ENCODE data around the gene SLC13A4. TPM values are rescaled to one million over a fixed set of nuclear protein-coding genes. Genes with fewer than 3 reads are reported as not detected.

SLC13A4 gene
- total RNA-seq, 1 experiment from 2014 or later: not detected

DNA sequence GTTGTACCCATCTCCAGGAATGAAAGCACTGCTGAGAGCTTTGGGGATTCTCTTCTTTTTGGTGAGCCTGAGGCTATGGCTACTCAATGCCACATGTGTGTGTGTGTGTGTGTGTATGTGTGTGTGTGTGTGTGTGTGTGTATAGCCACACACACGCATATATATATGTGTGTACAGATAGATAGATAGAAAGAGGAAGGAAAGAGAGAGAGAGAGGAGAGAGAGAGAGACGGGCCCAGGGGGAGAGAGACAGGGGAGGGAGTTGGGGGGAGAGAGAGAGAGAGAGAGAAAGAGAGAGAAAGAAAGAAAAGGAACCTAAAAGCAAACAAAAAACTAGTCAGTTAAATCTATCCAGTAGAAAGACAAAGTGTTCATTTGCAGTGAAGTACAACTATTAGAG is 8.3 kb downstream of the SLC13A4 start:
- ATAC-seq (no peak), DNase-seq (ENCODE audit: low read depth, low spot score) (no peak)
- H3K9me3 ChIP-seq (ENCODE audit: control insufficient read depth, insufficient read depth, low read depth, low read length): no peaks in the 10 kb centered on the region
- BruUV-seq (replicated peaks): no TSS peak
- H3K4me3 ChIP-seq (ENCODE audit: low read depth in 2 of 2, low read length in 2 of 2): no peak overlapping the region
- intact Hi-C loops (cut with micrococcal nuclease; ENCODE audit: unreplicated experiment) (no loop called here), in situ Hi-C loops (cut with HindIII; ENCODE audit: low pct_unique_long_range_greater_than_20kb, low sequenced_read_pairs) (no loop called here)
- no peak overlapping the region for H3K27ac ChIP-seq (ENCODE audit: low read length)
- peaks cover 10% of the 10 kb centered on the region; the same call in 1 of the 2 replicates for H3K4me1 ChIP-seq (ENCODE audit: control insufficient read depth, insufficient read depth, low read length)
- no peaks in the 10 kb centered on the region for H3K36me3 ChIP-seq (ENCODE audit: control insufficient read depth, insufficient read depth, low read length)
- H3K27me3 ChIP-seq (ENCODE audit: control insufficient read depth, insufficient read depth, low read length): no peaks in the 10 kb centered on the region
- ChIA-PET POLR2A (interaction anchor here (0.6 kb wide), 1 partner anchor 9 kb away, joined by 3 read pairs; no protein-coding TSS in a partner anchor), CTCF (interaction anchor here (0.6 to 0.8 kb wide), 3 partner anchors 8 to 51 kb away, joined by 4 to 6 read pairs (median 6); no protein-coding TSS in a partner anchor)
- TF ChIP-seq, protein P1, sequence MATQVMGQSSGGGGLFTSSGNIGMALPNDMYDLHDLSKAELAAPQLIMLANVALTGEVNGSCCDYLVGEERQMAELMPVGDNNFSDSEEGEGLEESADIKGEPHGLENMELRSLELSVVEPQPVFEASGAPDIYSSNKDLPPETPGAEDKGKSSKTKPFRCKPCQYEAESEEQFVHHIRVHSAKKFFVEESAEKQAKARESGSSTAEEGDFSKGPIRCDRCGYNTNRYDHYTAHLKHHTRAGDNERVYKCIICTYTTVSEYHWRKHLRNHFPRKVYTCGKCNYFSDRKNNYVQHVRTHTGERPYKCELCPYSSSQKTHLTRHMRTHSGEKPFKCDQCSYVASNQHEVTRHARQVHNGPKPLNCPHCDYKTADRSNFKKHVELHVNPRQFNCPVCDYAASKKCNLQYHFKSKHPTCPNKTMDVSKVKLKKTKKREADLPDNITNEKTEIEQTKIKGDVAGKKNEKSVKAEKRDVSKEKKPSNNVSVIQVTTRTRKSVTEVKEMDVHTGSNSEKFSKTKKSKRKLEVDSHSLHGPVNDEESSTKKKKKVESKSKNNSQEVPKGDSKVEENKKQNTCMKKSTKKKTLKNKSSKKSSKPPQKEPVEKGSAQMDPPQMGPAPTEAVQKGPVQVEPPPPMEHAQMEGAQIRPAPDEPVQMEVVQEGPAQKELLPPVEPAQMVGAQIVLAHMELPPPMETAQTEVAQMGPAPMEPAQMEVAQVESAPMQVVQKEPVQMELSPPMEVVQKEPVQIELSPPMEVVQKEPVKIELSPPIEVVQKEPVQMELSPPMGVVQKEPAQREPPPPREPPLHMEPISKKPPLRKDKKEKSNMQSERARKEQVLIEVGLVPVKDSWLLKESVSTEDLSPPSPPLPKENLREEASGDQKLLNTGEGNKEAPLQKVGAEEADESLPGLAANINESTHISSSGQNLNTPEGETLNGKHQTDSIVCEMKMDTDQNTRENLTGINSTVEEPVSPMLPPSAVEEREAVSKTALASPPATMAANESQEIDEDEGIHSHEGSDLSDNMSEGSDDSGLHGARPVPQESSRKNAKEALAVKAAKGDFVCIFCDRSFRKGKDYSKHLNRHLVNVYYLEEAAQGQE (IDR thresholded peaks at IDR 0.05; ENCODE audit: insufficient read depth in 1 of 2, low read depth in 2 of 2, low read length in 1 of 2): no peak
- TF ChIP-seq, protein P2, sequence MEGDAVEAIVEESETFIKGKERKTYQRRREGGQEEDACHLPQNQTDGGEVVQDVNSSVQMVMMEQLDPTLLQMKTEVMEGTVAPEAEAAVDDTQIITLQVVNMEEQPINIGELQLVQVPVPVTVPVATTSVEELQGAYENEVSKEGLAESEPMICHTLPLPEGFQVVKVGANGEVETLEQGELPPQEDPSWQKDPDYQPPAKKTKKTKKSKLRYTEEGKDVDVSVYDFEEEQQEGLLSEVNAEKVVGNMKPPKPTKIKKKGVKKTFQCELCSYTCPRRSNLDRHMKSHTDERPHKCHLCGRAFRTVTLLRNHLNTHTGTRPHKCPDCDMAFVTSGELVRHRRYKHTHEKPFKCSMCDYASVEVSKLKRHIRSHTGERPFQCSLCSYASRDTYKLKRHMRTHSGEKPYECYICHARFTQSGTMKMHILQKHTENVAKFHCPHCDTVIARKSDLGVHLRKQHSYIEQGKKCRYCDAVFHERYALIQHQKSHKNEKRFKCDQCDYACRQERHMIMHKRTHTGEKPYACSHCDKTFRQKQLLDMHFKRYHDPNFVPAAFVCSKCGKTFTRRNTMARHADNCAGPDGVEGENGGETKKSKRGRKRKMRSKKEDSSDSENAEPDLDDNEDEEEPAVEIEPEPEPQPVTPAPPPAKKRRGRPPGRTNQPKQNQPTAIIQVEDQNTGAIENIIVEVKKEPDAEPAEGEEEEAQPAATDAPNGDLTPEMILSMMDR (IDR thresholded peaks at IDR 0.05): no peak
- TF ChIP-seq SIN3A (IDR thresholded peaks at IDR 0.05; ENCODE audit: borderline replicate concordance, insufficient read depth, low read depth, low read length) (no peak), POLR2AphosphoS5 (IDR thresholded peaks at IDR 0.05; ENCODE audit: low read depth, low read length) (no peak), TCF7L2 (IDR thresholded peaks at IDR 0.05; ENCODE audit: low read depth, low read length) (no peak)

DNA sequence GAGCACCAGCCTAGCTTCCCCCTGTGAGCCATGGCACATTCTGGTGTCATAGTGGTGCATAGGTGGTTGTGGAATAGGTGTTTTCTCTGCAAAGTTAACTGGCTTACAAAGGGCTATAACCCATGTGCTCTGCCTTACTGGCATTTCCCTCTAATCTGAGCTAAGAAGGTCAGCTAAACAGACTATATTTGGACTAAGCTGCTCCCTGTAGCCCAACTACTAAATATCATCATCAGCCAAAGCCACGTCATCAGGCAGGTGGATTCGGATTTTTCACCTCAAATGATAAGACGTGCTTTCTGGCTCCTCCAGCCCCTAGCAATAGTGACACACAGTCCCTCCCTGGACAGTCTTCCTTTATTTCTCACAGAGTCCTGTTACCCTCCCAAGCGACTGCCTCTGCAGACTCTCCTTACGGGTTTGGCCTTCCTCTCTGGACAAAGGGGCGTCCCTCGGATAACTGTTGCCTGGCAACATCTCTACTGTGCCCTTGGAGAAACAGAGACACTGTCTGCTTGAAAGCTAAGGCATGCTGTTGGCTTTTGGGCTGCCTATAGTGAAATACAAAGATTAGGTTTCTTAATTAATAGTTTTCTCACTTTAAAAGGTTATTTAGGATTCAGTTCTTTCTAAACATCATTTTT is 9.1 kb downstream of the SLC13A4 start:
- Histone ChIP-seq H3K4me1 (ENCODE audit: control insufficient read depth, insufficient read depth, low read length) (peaks cover 18% of the 10 kb centered on the region; the same call in 1 of the 2 replicates), H3K27me3 (ENCODE audit: control insufficient read depth, insufficient read depth, low read length) (no peaks in the 10 kb centered on the region), H3K9me3 (ENCODE audit: control insufficient read depth, insufficient read depth, low read depth, low read length) (no peaks in the 10 kb centered on the region), H3K4me3 (ENCODE audit: low read depth in 2 of 2, low read length in 2 of 2) (no peak overlapping the region), H3K36me3 (ENCODE audit: control insufficient read depth, insufficient read depth, low read length) (no peaks in the 10 kb centered on the region), H3K27ac (ENCODE audit: low read length) (no peak overlapping the region)
- no peak for DNase-seq (ENCODE audit: low read depth, low spot score)
- no TSS peak for BruUV-seq (replicated peaks)
- ATAC-seq: no peak
- POLR2A ChIA-PET: no interaction called here
- TF ChIP-seq, protein P1 (IDR thresholded peaks at IDR 0.05; ENCODE audit: insufficient read depth in 1 of 2, low read depth in 2 of 2, low read length in 1 of 2): no peak
- no peak for TF ChIP-seq SIN3A (IDR thresholded peaks at IDR 0.05; ENCODE audit: borderline replicate concordance, insufficient read depth, low read depth, low read length)
- no peak for TF ChIP-seq TCF7L2 (IDR thresholded peaks at IDR 0.05; ENCODE audit: low read depth, low read length)
- TF ChIP-seq, protein P2 (IDR thresholded peaks at IDR 0.05): no peak
- TF ChIP-seq POLR2AphosphoS5 (IDR thresholded peaks at IDR 0.05; ENCODE audit: low read depth, low read length): no peak
- intact Hi-C loops (cut with micrococcal nuclease; ENCODE audit: unreplicated experiment) (no loop called here), in situ Hi-C loops (cut with HindIII; ENCODE audit: low pct_unique_long_range_greater_than_20kb, low sequenced_read_pairs) (no loop called here)
- CTCF ChIA-PET: interaction anchor here (0.8 kb wide), 2 partner anchors 8 to 50 kb away, joined by 4 to 6 read pairs; no protein-coding TSS in a partner anchor
